Measurements from ENCODE around the gene LACRT. TPM values are rescaled to one million over a fixed set of nuclear protein-coding genes. Genes with fewer than 3 reads are reported as not detected.

The LACRT gene
- total and polyA plus RNA-seq, 4 experiments from 2014 or later, result not detected

DNA sequence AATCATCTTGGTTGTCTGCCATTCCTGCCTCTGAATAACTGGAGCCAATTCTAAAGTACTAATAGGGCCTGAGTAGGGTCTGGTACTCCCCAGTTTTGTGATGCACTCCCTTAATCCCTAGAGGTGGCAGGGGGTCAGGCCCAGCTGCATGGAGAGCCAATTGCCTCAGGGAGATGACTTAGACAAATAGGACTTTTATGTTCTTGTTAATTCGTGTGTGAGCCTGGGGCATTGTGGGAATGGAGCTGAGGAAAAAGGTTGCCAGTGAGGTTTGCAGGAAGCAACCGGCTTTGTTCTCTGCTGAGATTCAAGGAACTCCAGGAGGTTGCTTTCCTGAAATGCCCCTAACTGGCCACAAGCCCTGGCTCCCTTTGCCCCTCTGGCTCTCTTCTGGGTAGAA, 20.2 kb upstream of the LACRT start:
- H3K9me3 ChIP-seq (ENCODE audit: control insufficient read depth in 1 of 2, low read length in 2 of 2), result no peaks in the 10 kb centered on the region
- H3K27me3 ChIP-seq (ENCODE audit: insufficient read depth, low read length), result peaks cover 4% of the 10 kb centered on the region
- H3K27ac ChIP-seq (ENCODE audit: low read depth, low read length), result no peak overlapping the region
- H3K36me3 ChIP-seq (ENCODE audit: insufficient read depth, low read length), result no peaks in the 10 kb centered on the region
- DNase-seq, result no peak
- Mint-ChIP-seq H3K27ac (no peak overlapping the region), H3K27me3 (peaks cover 18 to 26% of the 10 kb centered on the region in 2 donors), H3K4me3 (no peak overlapping the region), H3K9me3 (no peaks in the 10 kb centered on the region), H3K36me3 (no peaks in the 10 kb centered on the region), H3K4me1 (no peaks in the 10 kb centered on the region)
- no peak overlapping the region for H3K4me3 ChIP-seq (ENCODE audit: low read length in 2 of 2)
- POLR2A ChIA-PET (ENCODE audit: partially characterized antibody), result no interaction called here
- intact Hi-C loops (cut with micrococcal nuclease), result no loop called here
- CTCF ChIA-PET (ENCODE audit: partially characterized antibody), result no interaction called here
- H3K4me1 ChIP-seq (ENCODE audit: insufficient read depth, low read length), result no peaks in the 10 kb centered on the region

DNA sequence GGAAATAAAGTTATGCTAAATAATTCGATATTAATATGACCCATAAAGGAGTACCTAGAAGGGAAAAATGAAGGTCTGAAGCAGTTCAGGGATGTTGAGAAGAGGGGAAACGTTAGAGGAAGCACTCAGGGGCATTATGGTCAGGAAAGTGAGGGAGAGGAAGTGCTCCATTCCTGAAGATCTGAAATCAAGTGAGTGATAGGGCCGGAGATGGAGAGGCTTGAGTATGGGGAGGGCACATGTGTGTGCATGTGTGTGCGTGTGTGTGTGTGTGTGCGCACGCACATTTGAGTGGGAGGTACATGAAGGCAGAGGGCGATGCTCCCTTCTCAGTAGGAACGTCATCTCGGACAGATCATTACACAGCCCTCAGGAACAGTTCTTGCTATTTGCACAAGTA, 18.3 kb upstream of the LACRT start:
- ChIA-PET CTCF (ENCODE audit: partially characterized antibody) (no interaction called here), POLR2A (ENCODE audit: partially characterized antibody) (no interaction called here)
- H3K36me3 ChIP-seq (ENCODE audit: insufficient read depth, low read length), result no peaks in the 10 kb centered on the region
- H3K27ac ChIP-seq (ENCODE audit: low read depth, low read length), result no peak overlapping the region
- Mint-ChIP-seq H3K4me3 (no peak overlapping the region), H3K4me1 (no peaks in the 10 kb centered on the region), H3K27ac (no peak overlapping the region), H3K27me3 (peaks cover 15 to 23% of the 10 kb centered on the region in 2 donors), H3K36me3 (no peaks in the 10 kb centered on the region), H3K9me3 (no peaks in the 10 kb centered on the region)
- peaks cover 4% of the 10 kb centered on the region for H3K27me3 ChIP-seq (ENCODE audit: insufficient read depth, low read length)
- no peak overlapping the region for H3K4me3 ChIP-seq (ENCODE audit: low read length in 2 of 2)
- H3K9me3 ChIP-seq (ENCODE audit: control insufficient read depth in 1 of 2, low read length in 2 of 2), result no peaks in the 10 kb centered on the region
- H3K4me1 ChIP-seq (ENCODE audit: insufficient read depth, low read length), result no peaks in the 10 kb centered on the region
- intact Hi-C loops (cut with micrococcal nuclease), result no loop called here
- no peak for DNase-seq

GRCh38 chr12:54650889-54651288, 16.2 kb upstream of the LACRT start:
- Mint-ChIP-seq H3K9me3 (no peaks in the 10 kb centered on the region), H3K27me3 (peaks cover 28 to 40% of the 10 kb centered on the region in 2 donors), H3K36me3 (no peaks in the 10 kb centered on the region), H3K4me1 (no peaks in the 10 kb centered on the region), H3K4me3 (no peak overlapping the region), H3K27ac (no peak overlapping the region)
- no peaks in the 10 kb centered on the region for H3K4me1 ChIP-seq (ENCODE audit: insufficient read depth, low read length)
- CTCF ChIA-PET (ENCODE audit: partially characterized antibody), result no interaction called here
- no peak for DNase-seq
- H3K9me3 ChIP-seq (ENCODE audit: control insufficient read depth in 1 of 2, low read length in 2 of 2), result no peaks in the 10 kb centered on the region
- POLR2A ChIA-PET (ENCODE audit: partially characterized antibody), result no interaction called here
- H3K27me3 ChIP-seq (ENCODE audit: insufficient read depth, low read length), result no peaks in the 10 kb centered on the region
- intact Hi-C loops (cut with micrococcal nuclease), result no loop called here
- H3K36me3 ChIP-seq (ENCODE audit: insufficient read depth, low read length), result no peaks in the 10 kb centered on the region
- H3K27ac ChIP-seq (ENCODE audit: low read depth, low read length), result no peak overlapping the region
- H3K4me3 ChIP-seq (ENCODE audit: low read length in 2 of 2), result no peak overlapping the region

- H3K4me3 ChIP-seq (ENCODE audit: low read length in 2 of 2), result no peak overlapping the region
- CTCF ChIA-PET (ENCODE audit: partially characterized antibody), result interaction anchor here (1.7 kb wide), 1 partner anchor 8 kb away, joined by 6 read pairs; no protein-coding TSS in a partner anchor
- intact Hi-C loops (cut with micrococcal nuclease), result no loop called here
- no peaks in the 10 kb centered on the region for H3K4me1 Mint-ChIP-seq
- no peaks in the 10 kb centered on the region for H3K4me1 ChIP-seq (ENCODE audit: insufficient read depth, low read length)
- no peak for DNase-seq
- no peaks in the 10 kb centered on the region for H3K36me3 ChIP-seq (ENCODE audit: insufficient read depth, low read length)
- no peak overlapping the region for H3K27ac Mint-ChIP-seq
- H3K9me3 Mint-ChIP-seq, result no peaks in the 10 kb centered on the region
- POLR2A ChIA-PET (ENCODE audit: partially characterized antibody), result no interaction called here
- no peaks in the 10 kb centered on the region for H3K36me3 Mint-ChIP-seq
- no peak overlapping the region for H3K27ac ChIP-seq (ENCODE audit: low read depth, low read length)
- peaks cover 28 to 40% of the 10 kb centered on the region in 2 donors for H3K27me3 Mint-ChIP-seq
- H3K4me3 Mint-ChIP-seq, result no peak overlapping the region
- no peaks in the 10 kb centered on the region for H3K9me3 ChIP-seq (ENCODE audit: control insufficient read depth in 1 of 2, low read length in 2 of 2)
- no peaks in the 10 kb centered on the region for H3K27me3 ChIP-seq (ENCODE audit: insufficient read depth, low read length)
Measured at GRCh38 chr12:54650409-54650808, 15.7 kb upstream of the LACRT start.

DNA sequence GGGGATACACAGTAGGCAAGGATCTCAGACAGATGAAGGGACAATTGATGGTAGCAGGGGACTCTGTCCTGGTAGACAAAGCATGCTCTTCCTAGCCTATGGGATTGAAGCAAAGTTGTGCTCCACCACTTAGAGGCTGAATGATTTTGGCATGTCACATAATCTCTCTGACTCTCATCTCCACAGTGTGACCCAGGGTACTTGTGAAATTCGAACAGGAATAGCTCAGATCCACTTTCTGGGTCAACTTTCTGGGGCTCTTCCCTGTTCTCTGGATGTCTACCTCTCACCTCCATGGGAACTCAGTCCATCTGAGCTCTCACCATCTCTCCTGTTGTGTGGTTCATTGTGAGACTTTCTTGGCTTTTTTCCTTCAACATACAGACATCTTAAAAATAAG, 15.1 kb upstream of the LACRT start:
- H3K36me3 ChIP-seq (ENCODE audit: insufficient read depth, low read length), result no peaks in the 10 kb centered on the region
- no peak for DNase-seq
- Mint-ChIP-seq H3K4me1 (no peaks in the 10 kb centered on the region), H3K36me3 (no peaks in the 10 kb centered on the region), H3K27me3 (peaks cover 28 to 41% of the 10 kb centered on the region in 2 donors), H3K4me3 (no peak overlapping the region), H3K9me3 (no peaks in the 10 kb centered on the region), H3K27ac (no peak overlapping the region)
- CTCF ChIA-PET (ENCODE audit: partially characterized antibody), result interaction anchor here (1.7 kb wide), 1 partner anchor 9 kb away, joined by 6 read pairs; no protein-coding TSS in a partner anchor
- no peak overlapping the region for H3K4me3 ChIP-seq (ENCODE audit: low read length in 2 of 2)
- H3K27ac ChIP-seq (ENCODE audit: low read depth, low read length), result no peak overlapping the region
- H3K27me3 ChIP-seq (ENCODE audit: insufficient read depth, low read length), result peaks cover 4% of the 10 kb centered on the region
- no peaks in the 10 kb centered on the region for H3K9me3 ChIP-seq (ENCODE audit: control insufficient read depth in 1 of 2, low read length in 2 of 2)
- POLR2A ChIA-PET (ENCODE audit: partially characterized antibody), result interaction anchor here (0.6 kb wide), 1 partner anchor 84 kb away, joined by 3 read pairs; no protein-coding TSS in a partner anchor
- H3K4me1 ChIP-seq (ENCODE audit: insufficient read depth, low read length), result no peaks in the 10 kb centered on the region
- intact Hi-C loops (cut with micrococcal nuclease), result no loop called here

GRCh38 chr12:54648265-54648664, 13.6 kb upstream of the LACRT start, which contains the start of gene DCD:
TSS of gene DCD (minus strand) at chr12:54648365. CDS start at chr12:54648303, 62 bp downstream.
- Histone ChIP-seq H3K27ac (ENCODE audit: low read depth, low read length) (no peak within 1 kb of the TSS), H3K4me1 (ENCODE audit: insufficient read depth, low read length) (no peaks in the 10 kb centered on the region), H3K27me3 (ENCODE audit: insufficient read depth, low read length) (peaks cover 4% of the 10 kb centered on the region), H3K4me3 (ENCODE audit: low read length in 2 of 2) (no peak within 1 kb of the TSS), H3K9me3 (ENCODE audit: control insufficient read depth in 1 of 2, low read length in 2 of 2) (no peaks in the 10 kb centered on the region), H3K36me3 (ENCODE audit: insufficient read depth, low read length) (no peaks in the 10 kb centered on the region)
- Mint-ChIP-seq H3K27me3 (peaks cover 30 to 44% of the 10 kb centered on the region in 2 donors), H3K36me3 (no peaks in the 10 kb centered on the region), H3K27ac (no peak within 1 kb of the TSS), H3K4me3 (no peak within 1 kb of the TSS), H3K9me3 (no peaks in the 10 kb centered on the region), H3K4me1 (no peaks in the 10 kb centered on the region)
- intact Hi-C loops (cut with micrococcal nuclease), result no loop called here
- ChIA-PET POLR2A (ENCODE audit: partially characterized antibody) (no interaction called here), CTCF (ENCODE audit: partially characterized antibody) (no interaction called here)
- no peak for DNase-seq

- Histone ChIP-seq H3K27ac (ENCODE audit: low read depth, low read length) (no peak overlapping the region), H3K9me3 (ENCODE audit: control insufficient read depth in 1 of 2, low read length in 2 of 2) (no peaks in the 10 kb centered on the region), H3K4me1 (ENCODE audit: insufficient read depth, low read length) (no peaks in the 10 kb centered on the region), H3K36me3 (ENCODE audit: insufficient read depth, low read length) (no peaks in the 10 kb centered on the region), H3K4me3 (ENCODE audit: low read length in 2 of 2) (no peak overlapping the region), H3K27me3 (ENCODE audit: insufficient read depth, low read length) (peaks cover 4% of the 10 kb centered on the region)
- Mint-ChIP-seq H3K9me3 (peaks cover 0 to 5% (median 0%) of the 10 kb centered on the region in 8 donors), H3K36me3 (no peaks in the 10 kb centered on the region), H3K27me3 (peaks cover 14 to 17% of the 10 kb centered on the region in 2 donors), H3K27ac (no peak overlapping the region), H3K4me3 (no peak overlapping the region), H3K4me1 (no peaks in the 10 kb centered on the region)
- CTCF ChIA-PET (ENCODE audit: partially characterized antibody), result interaction anchor here (1.4 kb wide), 1 partner anchor 17 kb away, joined by 3 read pairs; no protein-coding TSS in a partner anchor
- DNase-seq, result no peak
- POLR2A ChIA-PET (ENCODE audit: partially characterized antibody), result no interaction called here
- intact Hi-C loops (cut with micrococcal nuclease), result no loop called here
Measured at GRCh38 chr12:54641554-54641953, 6.9 kb upstream of the LACRT start.

GRCh38 chr12:54641089-54641488, 6.4 kb upstream of the LACRT start:
- intact Hi-C loops (cut with micrococcal nuclease), result no loop called here
- no peaks in the 10 kb centered on the region for H3K4me1 Mint-ChIP-seq
- H3K27ac Mint-ChIP-seq, result no peak overlapping the region
- H3K4me3 Mint-ChIP-seq, result no peak overlapping the region
- Histone ChIP-seq H3K36me3 (ENCODE audit: insufficient read depth, low read length) (no peaks in the 10 kb centered on the region), H3K27ac (ENCODE audit: low read depth, low read length) (no peak overlapping the region), H3K4me1 (ENCODE audit: insufficient read depth, low read length) (no peaks in the 10 kb centered on the region), H3K4me3 (ENCODE audit: low read length in 2 of 2) (no peak overlapping the region), H3K27me3 (ENCODE audit: insufficient read depth, low read length) (peaks cover 4% of the 10 kb centered on the region), H3K9me3 (ENCODE audit: control insufficient read depth in 1 of 2, low read length in 2 of 2) (no peaks in the 10 kb centered on the region)
- H3K27me3 Mint-ChIP-seq, result peaks cover 9 to 13% of the 10 kb centered on the region in 2 donors
- peaks cover 0 to 5% (median 0%) of the 10 kb centered on the region in 8 donors for H3K9me3 Mint-ChIP-seq
- no peak for DNase-seq
- ChIA-PET POLR2A (ENCODE audit: partially characterized antibody) (no interaction called here), CTCF (ENCODE audit: partially characterized antibody) (interaction anchor here (1.4 kb wide), 1 partner anchor 18 kb away, joined by 3 read pairs; no protein-coding TSS in a partner anchor)
- no peaks in the 10 kb centered on the region for H3K36me3 Mint-ChIP-seq

Data from CD4-positive, alpha-beta memory T cell (primary cell).